ENCODE results near the gene PHIP.

DNA sequence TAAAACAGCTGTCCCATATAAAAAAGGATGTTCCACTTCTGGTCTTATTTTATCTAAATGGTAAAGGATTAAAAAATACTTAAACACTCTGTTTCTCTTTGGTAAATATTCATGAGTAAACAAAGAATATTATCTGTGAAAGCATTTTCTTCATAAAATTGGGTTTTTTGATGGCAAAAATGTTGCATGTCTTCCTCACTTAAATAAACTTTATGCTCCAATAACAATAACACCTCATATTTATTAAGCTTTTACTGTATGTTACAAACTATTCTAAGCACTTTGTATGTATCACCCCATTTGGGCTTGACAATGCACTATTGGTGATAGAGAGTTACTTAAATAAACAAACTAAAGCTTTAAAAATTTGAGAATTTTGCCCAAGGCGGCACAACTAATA lies 91.9 kb downstream of the PHIP start:
- no peak for TF ChIP-seq CTCF (conservative IDR thresholded peaks at IDR 0.05)
- no peak for TF ChIP-seq EZH2 (IDR thresholded peaks at IDR 0.05; ENCODE audit: low read depth)

All from PC-9 (cell line).